Immature natural killer cell (primary cell): Measurements from ENCODE around the gene DCDC2C. TPM values are rescaled to one million over a fixed set of nuclear protein-coding genes. Genes with fewer than 3 reads are reported as not detected.
"Not testable (repeated sequence)": the region's sequence is repeated elsewhere in the genome, so short reads cannot be mapped to it uniquely, and the experiment has no call there.

Experiments used
- DNase-seq, 3 donors: peaks; one replicate each; pipeline ENCODE4 v3.0.0; 2022; ENCODE audit warnings: mixed read lengths in 1 of 3
- H3K27ac Mint-ChIP-seq, 6 donors: one replicate each; pipeline ENCODE4 v1.8.0; 2020; ENCODE audit warnings: mixed read lengths in 6 of 6, mild to moderate bottlenecking in 5 of 6, inconsistent platforms in 4 of 6, moderate library complexity in 3 of 6
- H3K27me3 Mint-ChIP-seq, 3 donors: one replicate each; pipeline ENCODE4 v1.8.0; 2020 to 2021; ENCODE audit warnings: low read depth in 3 of 3, mild to moderate bottlenecking in 3 of 3, mixed read lengths in 3 of 3, moderate library complexity in 3 of 3, inconsistent platforms in 1 of 3
- H3K36me3 Mint-ChIP-seq, 3 donors: one replicate each; pipeline ENCODE4 v1.8.0; 2020; ENCODE audit warnings: mixed read lengths in 3 of 3, inconsistent platforms in 2 of 3, mild to moderate bottlenecking in 2 of 3
- H3K4me1 Mint-ChIP-seq, 2 donors: one replicate each; pipeline ENCODE4 v1.8.0; 2020; ENCODE audit warnings: inconsistent platforms in 2 of 2, mild to moderate bottlenecking in 2 of 2, mixed read lengths in 2 of 2, moderate library complexity in 1 of 2
- H3K4me3 Mint-ChIP-seq, 5 donors: one replicate each; pipeline ENCODE4 v1.8.0; 2020; ENCODE audit warnings: mild to moderate bottlenecking in 5 of 5, mixed read lengths in 5 of 5, inconsistent platforms in 3 of 5, moderate library complexity in 3 of 5
- H3K9me3 Mint-ChIP-seq, 6 donors: one replicate each; pipeline ENCODE4 v1.8.0; 2020; ENCODE audit warnings: mild to moderate bottlenecking in 6 of 6, mixed read lengths in 6 of 6, inconsistent platforms in 4 of 6, moderate library complexity in 3 of 6
- polyA plus RNA-seq, 3 donors: library from polyadenylated mRNA; unstranded; fragments of 300-500 nt; fragmentation: Illumina TruSeq; gene quantifications; one replicate each; pipeline ENCODE4 v1.2.3, GENCODE V29; 2021

DCDC2C gene
- polyA plus RNA-seq, 3 donors from 2014 or later = not detected

DNA sequence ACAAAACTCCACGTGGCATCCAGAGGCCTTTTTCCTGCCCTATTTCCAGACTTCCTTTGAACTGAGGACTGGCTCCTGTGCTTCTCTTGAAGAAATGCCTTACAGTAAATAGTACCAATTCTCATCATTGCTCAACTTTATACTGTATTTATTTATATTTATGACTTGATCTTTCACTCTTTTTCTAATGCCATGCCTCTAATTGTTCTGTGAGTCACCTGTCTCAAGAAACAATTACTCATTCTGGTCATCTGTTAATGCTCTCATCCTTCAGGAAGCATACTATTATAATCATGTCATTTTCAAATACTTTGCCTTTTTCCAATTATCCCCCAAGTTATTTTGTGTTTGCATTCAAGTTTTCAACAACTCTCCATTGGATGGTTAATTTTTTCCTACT is 85.9 kb downstream of the DCDC2C start:
- no peaks in the 10 kb centered on the region for H3K4me1 Mint-ChIP-seq

GRCh38 chr2:3793249-3793648 is 89.9 kb downstream of the DCDC2C start:
- H3K4me3 Mint-ChIP-seq = no peak overlapping the region
- H3K27ac Mint-ChIP-seq = no peak overlapping the region
- no peaks in the 10 kb centered on the region for H3K27me3 Mint-ChIP-seq
- H3K36me3 Mint-ChIP-seq = no peaks in the 10 kb centered on the region
- no peak for DNase-seq
- H3K4me1 Mint-ChIP-seq = no peaks in the 10 kb centered on the region
- H3K9me3 Mint-ChIP-seq = no peaks in the 10 kb centered on the region

More for the DNA sequence above, 85.9 kb downstream of the DCDC2C start:
- peaks cover 0 to 3% (median 0%) of the 10 kb centered on the region in 3 donors for H3K27me3 Mint-ChIP-seq
- no peaks in the 10 kb centered on the region for H3K36me3 Mint-ChIP-seq
- no peaks in the 10 kb centered on the region for H3K9me3 Mint-ChIP-seq
- DNase-seq = no peak
- no peak overlapping the region for H3K27ac Mint-ChIP-seq
- H3K4me3 Mint-ChIP-seq = no peak overlapping the region

DNA sequence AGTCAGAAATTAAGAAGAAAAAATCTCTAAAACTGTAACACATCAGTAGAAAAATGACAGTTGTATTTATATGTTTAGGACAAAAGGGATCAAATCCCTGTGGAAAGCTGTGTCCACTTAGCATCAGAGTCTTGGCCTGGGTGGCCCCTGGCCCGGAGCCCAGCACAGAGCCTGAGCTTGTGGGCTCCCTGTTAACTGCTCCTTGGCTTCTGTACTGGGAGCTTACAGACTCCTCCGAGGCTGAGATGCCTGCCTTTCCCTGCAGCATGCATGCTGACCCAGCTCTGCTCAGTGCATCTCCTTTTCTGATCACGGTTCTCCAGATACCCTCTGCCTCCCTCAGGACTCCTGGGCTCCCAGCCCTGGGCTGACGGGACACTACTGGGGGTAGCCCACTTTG is 98.1 kb downstream of the DCDC2C start:
- Mint-ChIP-seq H3K9me3 (peaks cover 0 to 3% (median 0%) of the 10 kb centered on the region in 6 donors), H3K4me1 (no peaks in the 10 kb centered on the region), H3K27me3 (peaks cover 6 to 9% (median 6%) of the 10 kb centered on the region in 3 donors), H3K36me3 (no peaks in the 10 kb centered on the region), H3K4me3 (no peak overlapping the region), H3K27ac (no peak overlapping the region)
- no peak for DNase-seq

- H3K9me3 Mint-ChIP-seq = peaks cover 0 to 1% (median 0%) of the 10 kb centered on the region in 6 donors
- no peaks in the 10 kb centered on the region for H3K36me3 Mint-ChIP-seq
- peaks cover 5 to 10% (median 9%) of the 10 kb centered on the region in 3 donors for H3K27me3 Mint-ChIP-seq
- DNase-seq = no peak
- no peaks in the 10 kb centered on the region for H3K4me1 Mint-ChIP-seq
- peak overlapping the region in 1 of 6 donors; percentile 35 for H3K27ac Mint-ChIP-seq
- no peak overlapping the region for H3K4me3 Mint-ChIP-seq
Measured at GRCh38 chr2:3805201-3805939, 102.0 kb downstream of the DCDC2C start.

GRCh38 chr2:3806168-3806567 is 102.8 kb downstream of the DCDC2C start:
- Mint-ChIP-seq H3K4me3 (no peak overlapping the region), H3K27ac (no peak overlapping the region), H3K36me3 (no peaks in the 10 kb centered on the region), H3K4me1 (no peaks in the 10 kb centered on the region), H3K9me3 (peaks cover 0 to 4% (median 0%) of the 10 kb centered on the region in 6 donors), H3K27me3 (peaks cover 5 to 12% (median 9%) of the 10 kb centered on the region in 3 donors)
- no peak for DNase-seq

GRCh38 chr2:3806730-3807129 is 103.4 kb downstream of the DCDC2C start:
- Mint-ChIP-seq H3K27me3 (peaks cover 5 to 12% (median 9%) of the 10 kb centered on the region in 3 donors), H3K4me1 (no peaks in the 10 kb centered on the region), H3K36me3 (no peaks in the 10 kb centered on the region), H3K27ac (no peak overlapping the region), H3K4me3 (no peak overlapping the region), H3K9me3 (peaks cover 0 to 7% (median 0%) of the 10 kb centered on the region in 6 donors)
- no peak for DNase-seq

DNA sequence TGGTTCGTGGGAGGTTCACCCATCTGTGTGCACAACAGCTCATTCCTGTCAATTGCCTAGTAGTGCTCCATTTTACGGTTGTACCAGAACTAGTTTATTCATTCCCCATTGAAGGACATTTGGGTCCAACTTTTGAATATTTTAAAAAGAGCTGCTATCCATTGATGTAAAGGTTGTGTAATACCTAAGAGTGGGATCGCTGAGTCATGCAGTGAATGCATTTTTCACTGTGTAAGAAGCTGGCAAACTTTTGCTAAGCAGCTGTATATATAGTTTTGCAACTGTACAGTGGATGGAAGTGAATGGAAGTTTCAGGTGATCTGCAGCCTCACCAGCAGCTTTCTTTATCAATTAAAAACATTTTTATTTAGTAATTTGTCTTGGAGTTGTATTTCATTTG is 104.5 kb downstream of the DCDC2C start:
- Mint-ChIP-seq H3K36me3 (no peaks in the 10 kb centered on the region), H3K27me3 (peaks cover 5 to 14% (median 9%) of the 10 kb centered on the region in 3 donors), H3K9me3 (peaks cover 0 to 7% (median 3%) of the 10 kb centered on the region in 6 donors), H3K27ac (no peak overlapping the region), H3K4me1 (no peaks in the 10 kb centered on the region), H3K4me3 (no peak overlapping the region)
- DNase-seq = no peak

DNA sequence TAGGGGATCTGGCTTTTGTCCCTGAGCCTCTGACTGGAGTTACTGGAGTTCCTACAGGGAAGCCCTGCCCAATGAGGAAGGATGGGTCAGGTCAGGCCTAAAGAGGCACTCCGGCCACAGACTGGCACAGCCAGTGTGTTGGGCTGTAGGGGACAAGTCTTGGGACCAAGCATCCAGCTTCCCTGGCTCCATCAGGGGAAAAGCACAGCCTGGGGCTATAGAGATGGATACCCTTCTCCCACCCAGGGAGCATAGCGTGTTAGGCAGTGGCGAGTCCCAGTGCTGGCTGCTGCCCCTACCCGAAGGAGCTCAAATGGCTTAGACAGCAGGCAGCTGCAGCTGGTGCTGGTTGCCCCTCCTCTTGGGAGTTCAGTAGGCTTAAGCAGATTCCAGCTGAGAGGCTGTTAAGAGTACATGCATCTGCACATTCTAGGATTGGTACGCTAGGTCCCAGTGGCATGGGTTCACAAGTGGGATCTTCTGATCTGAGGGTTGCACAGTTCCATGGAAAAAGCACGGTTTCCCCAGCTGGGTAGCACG is 111.4 kb downstream of the DCDC2C start:
- peaks cover 5 to 23% (median 10%) of the 10 kb centered on the region in 6 donors for H3K9me3 Mint-ChIP-seq
- H3K36me3 Mint-ChIP-seq = peaks cover 0 to 3% (median 3%) of the 10 kb centered on the region in 3 donors
- no peak overlapping the region for H3K27ac Mint-ChIP-seq
- peaks cover 0 to 6% (median 2%) of the 10 kb centered on the region in 3 donors for H3K27me3 Mint-ChIP-seq
- H3K4me1 Mint-ChIP-seq = no peaks in the 10 kb centered on the region
- DNase-seq = no peak
- H3K4me3 Mint-ChIP-seq = no peak overlapping the region

DNA sequence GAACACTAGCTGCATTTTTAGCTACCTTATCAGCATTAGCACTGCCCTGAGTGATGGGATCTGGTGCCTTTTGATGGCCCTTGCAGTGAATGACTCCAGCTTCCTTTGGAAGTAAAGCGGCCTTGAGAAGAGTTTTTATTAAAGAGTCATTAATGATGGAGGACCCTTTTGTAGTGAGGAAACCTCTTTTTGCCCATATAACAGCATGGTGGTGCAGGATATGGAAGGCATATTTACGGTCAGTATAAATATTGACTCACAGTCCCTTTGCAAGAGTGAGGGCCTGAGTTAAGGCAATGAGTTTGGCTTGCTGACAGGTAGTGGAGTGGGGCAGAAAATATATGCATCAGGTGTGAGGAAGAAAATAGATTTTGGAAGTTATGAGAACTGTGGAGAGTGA is 113.8 kb downstream of the DCDC2C start:
- DNase-seq, H3K4me1 Mint-ChIP-seq, H3K27me3 Mint-ChIP-seq, H3K4me3 Mint-ChIP-seq, H3K36me3 Mint-ChIP-seq, H3K27ac Mint-ChIP-seq: not testable (repeated sequence)
- peaks cover 4 to 28% (median 11%) of the 10 kb centered on the region in 6 donors for H3K9me3 Mint-ChIP-seq

DNA sequence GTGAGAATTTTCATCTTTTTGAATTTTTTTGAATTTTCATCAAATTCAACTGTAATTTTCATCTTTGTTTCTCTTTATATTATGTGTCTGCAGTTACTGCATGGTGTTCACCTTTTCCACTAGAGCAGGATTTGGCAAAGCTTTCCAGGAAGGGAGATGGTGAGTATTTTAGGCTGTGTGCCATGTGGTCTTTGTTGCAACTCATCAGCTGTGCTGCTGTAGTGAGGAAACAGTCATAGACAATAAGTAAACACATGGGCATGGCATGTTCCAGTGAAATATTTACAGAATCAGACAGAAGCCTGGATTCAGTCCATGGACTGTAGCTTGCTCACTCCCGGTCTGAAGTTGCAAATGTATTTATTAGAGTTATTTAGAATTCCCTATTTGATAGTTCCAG is 120.4 kb downstream of the DCDC2C start:
- H3K27me3 Mint-ChIP-seq = peaks cover 0 to 5% (median 2%) of the 10 kb centered on the region in 3 donors
- peaks cover 0 to 13% (median 6%) of the 10 kb centered on the region in 6 donors for H3K9me3 Mint-ChIP-seq
- no peak overlapping the region for H3K27ac Mint-ChIP-seq
- H3K36me3 Mint-ChIP-seq = no peaks in the 10 kb centered on the region
- DNase-seq = no peak
- H3K4me1 Mint-ChIP-seq = no peaks in the 10 kb centered on the region
- no peak overlapping the region for H3K4me3 Mint-ChIP-seq

GRCh38 chr2:3827673-3828575 is 124.5 kb downstream of the DCDC2C start:
- Mint-ChIP-seq H3K36me3 (no peaks in the 10 kb centered on the region), H3K27ac (no peak overlapping the region), H3K9me3 (peaks cover 0 to 4% (median 0%) of the 10 kb centered on the region in 6 donors), H3K27me3 (peaks cover 0 to 3% (median 2%) of the 10 kb centered on the region in 3 donors), H3K4me3 (no peak overlapping the region), H3K4me1 (no peaks in the 10 kb centered on the region)
- DNase-seq = no peak

GRCh38 chr2:3830796-3831195 is 127.4 kb downstream of the DCDC2C start:
- Mint-ChIP-seq H3K4me3 (no peak overlapping the region), H3K4me1 (no peaks in the 10 kb centered on the region), H3K27ac (no peak overlapping the region), H3K27me3 (peaks cover 0 to 7% (median 2%) of the 10 kb centered on the region in 3 donors), H3K36me3 (no peaks in the 10 kb centered on the region), H3K9me3 (peaks cover 0 to 7% (median 0%) of the 10 kb centered on the region in 6 donors)
- no peak for DNase-seq

DNA sequence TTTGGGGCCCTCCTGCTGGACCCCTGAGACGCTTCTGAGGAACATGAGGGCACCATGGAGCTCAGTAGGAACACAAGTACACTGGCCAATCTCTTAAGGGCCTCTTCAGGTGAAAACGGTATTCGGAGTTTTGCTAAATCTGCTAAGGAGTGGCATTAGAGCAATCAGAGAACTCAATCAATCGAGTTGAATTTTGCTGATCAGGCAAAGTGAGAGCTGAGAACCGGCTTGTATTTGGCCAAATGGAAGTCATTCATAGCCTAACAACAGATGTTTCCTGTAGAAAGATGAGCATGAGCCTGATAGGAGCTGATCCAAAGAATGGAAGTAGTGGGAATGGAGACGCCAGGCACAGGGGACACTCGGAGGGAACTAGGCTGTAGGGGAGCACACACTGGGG is 133.7 kb downstream of the DCDC2C start:
- Mint-ChIP-seq H3K36me3 (no peaks in the 10 kb centered on the region), H3K27me3 (peaks cover 0 to 4% (median 0%) of the 10 kb centered on the region in 3 donors), H3K4me3 (no peak overlapping the region), H3K9me3 (peaks cover 0 to 10% (median 1%) of the 10 kb centered on the region in 6 donors), H3K27ac (no peak overlapping the region), H3K4me1 (no peaks in the 10 kb centered on the region)
- no peak for DNase-seq

DNA sequence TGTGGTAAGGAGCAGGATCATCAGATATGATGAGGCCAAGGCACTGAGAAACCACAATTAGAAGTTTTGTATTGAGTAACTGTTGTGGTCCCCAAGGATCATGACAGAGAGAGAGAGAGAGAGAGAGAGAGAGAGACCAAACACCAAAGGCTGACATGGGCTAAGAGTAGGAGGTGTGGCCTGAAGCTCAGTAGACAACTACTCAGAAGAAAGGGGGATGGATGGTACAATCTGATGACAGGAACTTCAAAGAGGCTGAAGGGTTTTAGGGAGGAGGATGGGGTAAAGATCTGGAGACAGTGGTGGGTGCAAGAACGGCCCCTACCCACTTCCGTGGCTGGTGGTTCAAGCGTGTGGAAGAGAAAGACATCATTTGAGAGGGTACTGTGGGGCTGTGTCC is 135.0 kb downstream of the DCDC2C start:
- H3K9me3 Mint-ChIP-seq = peaks cover 0 to 12% (median 1%) of the 10 kb centered on the region in 6 donors
- H3K27me3 Mint-ChIP-seq = peaks cover 0 to 5% (median 3%) of the 10 kb centered on the region in 3 donors
- no peaks in the 10 kb centered on the region for H3K4me1 Mint-ChIP-seq

More for the DNA sequence above, 135.0 kb downstream of the DCDC2C start:
- H3K4me3 Mint-ChIP-seq = no peak overlapping the region
- H3K36me3 Mint-ChIP-seq = no peaks in the 10 kb centered on the region
- H3K27ac Mint-ChIP-seq = no peak overlapping the region
- DNase-seq = no peak
